ENCODE measurements around the gene RTN4R.

RTN4R gene

GRCh38 chr22:20211997-20212753 is 55.9 kb downstream of the RTN4R start:
- DNase-seq (no peak), ATAC-seq (ENCODE audit: insufficient read depth, low read depth) (no peak)
- no peak for TF ChIP-seq EZH2 (IDR thresholded peaks at IDR 0.05; ENCODE audit: borderline replicate concordance, low read depth, low read length, severe bottlenecking)
- TF ChIP-seq CTCF (IDR thresholded peaks at IDR 0.05; ENCODE audit: borderline replicate concordance, extremely low read depth, low read length, poor library complexity, severe bottlenecking): no peak
- H4K20me1 ChIP-seq (ENCODE audit: insufficient read depth, low read length): no peaks in the 10 kb centered on the region
- H3K79me2 ChIP-seq (ENCODE audit: insufficient read depth, low read length): 0 out of 2 replicates have a peak, but pooled peaks cover 3% of the 10 kb centered on the region
- H3K9me3 ChIP-seq (ENCODE audit: insufficient read depth, low read length, severe bottlenecking): no peaks in the 10 kb centered on the region
- H3K27me3 ChIP-seq (ENCODE audit: insufficient read depth, low read length, poor library complexity): no peaks in the 10 kb centered on the region
- no peak overlapping the region for H3K4me3 ChIP-seq (ENCODE audit: low read depth in 1 of 2, low read length in 2 of 2)
- no peak overlapping the region for H3K27ac ChIP-seq (ENCODE audit: low read length)
- H3K4me1 ChIP-seq (ENCODE audit: insufficient read depth, low read length): peaks cover 6% of the 10 kb centered on the region
- H3K4me2 ChIP-seq (ENCODE audit: insufficient read depth, low read length): no peak overlapping the region
- no peaks in the 10 kb centered on the region for H3K36me3 ChIP-seq (ENCODE audit: insufficient read depth, low read length)
- no peak overlapping the region for H2AFZ ChIP-seq (ENCODE audit: low read depth, low read length)
- no peak overlapping the region for H3K9ac ChIP-seq (ENCODE audit: low read depth, low read length)

- Histone ChIP-seq H4K20me1 (ENCODE audit: insufficient read depth, low read length) (no peaks in the 10 kb centered on the region), H3K27me3 (ENCODE audit: insufficient read depth, low read length, poor library complexity) (no peaks in the 10 kb centered on the region), H3K9me3 (ENCODE audit: insufficient read depth, low read length, severe bottlenecking) (no peaks in the 10 kb centered on the region), H3K79me2 (ENCODE audit: insufficient read depth, low read length) (peaks cover 8% of the 10 kb centered on the region), H3K4me3 (ENCODE audit: low read depth in 1 of 2, low read length in 2 of 2) (no peak overlapping the region), H3K4me1 (ENCODE audit: insufficient read depth, low read length) (peaks cover 12% of the 10 kb centered on the region), H3K4me2 (ENCODE audit: insufficient read depth, low read length) (no peak overlapping the region), H3K36me3 (ENCODE audit: insufficient read depth, low read length) (no peaks in the 10 kb centered on the region), H2AFZ (ENCODE audit: low read depth, low read length) (no peak overlapping the region), H3K9ac (ENCODE audit: low read depth, low read length) (no peak overlapping the region), H3K27ac (ENCODE audit: low read length) (no peak overlapping the region)
- ATAC-seq (ENCODE audit: insufficient read depth, low read depth) (no peak), DNase-seq (no peak)
- TF ChIP-seq CTCF (IDR thresholded peaks at IDR 0.05; ENCODE audit: borderline replicate concordance, extremely low read depth, low read length, poor library complexity, severe bottlenecking): no peak
These were observed 56.6 kb downstream of the RTN4R start for GRCh38 chr22:20211409-20211996.

GRCh38 chr22:20210473-20211059 is 57.6 kb downstream of the RTN4R start:
- no peak for DNase-seq
- Histone ChIP-seq H3K9ac (ENCODE audit: low read depth, low read length) (no peak overlapping the region), H4K20me1 (ENCODE audit: insufficient read depth, low read length) (no peaks in the 10 kb centered on the region), H3K79me2 (ENCODE audit: insufficient read depth, low read length) (peaks cover 8% of the 10 kb centered on the region), H3K9me3 (ENCODE audit: insufficient read depth, low read length, severe bottlenecking) (no peaks in the 10 kb centered on the region), H3K27ac (ENCODE audit: low read length) (no peak overlapping the region), H3K36me3 (ENCODE audit: insufficient read depth, low read length) (no peaks in the 10 kb centered on the region), H3K4me1 (ENCODE audit: insufficient read depth, low read length) (peaks cover 19% of the 10 kb centered on the region), H2AFZ (ENCODE audit: low read depth, low read length) (no peak overlapping the region), H3K27me3 (ENCODE audit: insufficient read depth, low read length, poor library complexity) (no peaks in the 10 kb centered on the region), H3K4me3 (ENCODE audit: low read depth in 1 of 2, low read length in 2 of 2) (no peak overlapping the region), H3K4me2 (ENCODE audit: insufficient read depth, low read length) (no peak overlapping the region)
- no peak for TF ChIP-seq CTCF (IDR thresholded peaks at IDR 0.05; ENCODE audit: borderline replicate concordance, extremely low read depth, low read length, poor library complexity, severe bottlenecking)
- TF ChIP-seq EZH2 (IDR thresholded peaks at IDR 0.05; ENCODE audit: borderline replicate concordance, low read depth, low read length, severe bottlenecking): no peak
- no peak for ATAC-seq (ENCODE audit: insufficient read depth, low read depth)

Data from DND-41 (cell line).